Right forelimb (tissue), 1 donor: Measurements from ENCODE around the gene FBXL13.

Source experiments
- DNase-seq: peaks from one replicate; pipeline ENCODE4 v3.0.0-alpha.2; 2018

The FBXL13 gene

GRCh38 chr7:102890292-102890970 lies 184.2 kb downstream of the FBXL13 start:
- DNase-seq: no peak

GRCh38 chr7:102889851-102890250 lies 184.7 kb downstream of the FBXL13 start:
- DNase-seq: no peak

GRCh38 chr7:102888561-102889233 lies 185.9 kb downstream of the FBXL13 start:
- DNase-seq: no peak

- DNase-seq: no peak
Observed at GRCh38 chr7:102883098-102883860, 191.3 kb downstream of the FBXL13 start.

DNA sequence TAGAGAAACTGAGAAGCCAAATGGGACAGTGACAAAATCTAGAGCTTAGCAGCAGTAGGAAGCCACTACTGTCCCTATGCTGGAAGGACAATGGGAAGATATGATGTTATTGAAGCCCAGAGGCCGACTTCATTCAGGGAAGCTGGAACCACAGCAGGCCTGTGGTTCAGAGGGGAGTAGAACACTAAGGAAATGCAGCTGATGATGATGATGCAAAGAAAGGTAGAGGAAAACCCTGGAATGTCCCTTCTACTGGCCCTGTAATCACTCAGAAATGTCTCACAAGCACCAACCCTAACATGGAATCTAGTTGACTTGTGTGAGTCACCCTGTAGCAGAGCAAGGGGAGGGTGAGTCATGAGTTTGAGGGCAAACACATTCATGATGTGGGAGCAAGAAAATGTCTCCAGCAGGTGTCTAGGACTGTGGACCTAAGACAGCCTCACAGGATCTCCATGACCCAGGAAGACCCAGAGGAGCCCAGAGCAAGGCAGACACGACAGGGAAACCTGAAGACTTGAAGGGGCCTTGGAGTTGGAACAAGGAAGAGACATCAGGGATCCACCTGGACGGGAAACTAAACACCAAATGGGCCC lies 198.8 kb downstream of the FBXL13 start:
- DNase-seq: no peak

DNA sequence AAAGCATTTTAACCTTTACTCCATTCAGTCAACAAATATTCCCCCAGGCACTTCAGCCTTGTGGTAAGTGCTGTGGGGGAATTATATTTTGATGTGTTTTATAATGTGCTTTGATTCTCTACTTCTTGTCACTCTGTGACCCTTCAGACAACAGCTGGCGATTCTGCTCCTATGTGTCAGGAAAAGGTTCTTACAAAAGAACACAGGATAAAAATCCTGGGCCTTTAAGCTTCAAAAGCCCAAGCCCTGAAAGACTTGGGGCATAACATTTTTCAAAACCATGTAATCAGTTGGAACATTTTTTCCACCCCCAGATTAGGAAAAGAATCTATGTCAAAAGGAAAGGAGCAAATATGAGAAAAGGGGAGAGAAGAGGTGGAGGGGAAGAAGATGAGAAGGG lies 199.6 kb downstream of the FBXL13 start:
- no peak for DNase-seq

DNA sequence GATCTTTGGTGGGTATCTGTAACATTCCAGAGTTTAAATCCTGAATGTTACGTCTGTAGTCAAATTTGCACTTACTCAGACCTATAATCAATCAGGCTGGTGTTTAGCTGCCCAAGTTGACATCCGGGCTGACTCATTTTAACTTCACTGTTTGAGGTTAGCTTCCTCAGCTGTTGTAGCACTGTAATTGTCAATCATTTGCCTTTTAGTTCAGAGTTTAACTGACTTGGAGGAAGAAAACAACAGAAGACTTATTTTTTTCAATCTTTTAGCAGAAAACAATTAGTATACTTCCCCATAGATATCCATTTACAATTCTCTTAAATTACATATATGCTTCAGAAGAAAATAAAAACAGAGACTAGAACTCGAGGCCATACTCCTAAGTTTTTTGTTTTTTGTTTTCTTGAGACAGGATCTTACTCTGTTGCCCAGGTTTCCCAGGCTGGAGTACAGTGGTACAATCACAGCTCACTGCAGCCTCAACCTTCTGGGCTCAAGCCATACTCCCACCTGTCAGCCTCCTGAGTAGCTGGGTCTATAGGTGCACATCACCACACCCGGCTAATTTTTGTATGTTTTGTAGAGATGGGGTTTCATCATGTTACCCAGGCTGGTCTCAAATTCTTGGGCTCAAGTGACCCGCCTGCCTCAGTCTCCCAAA lies 200.3 kb downstream of the FBXL13 start:
- no peak for DNase-seq

- DNase-seq: no peak
Observed at GRCh38 chr7:102873470-102874165, 201.0 kb downstream of the FBXL13 start.

DNA sequence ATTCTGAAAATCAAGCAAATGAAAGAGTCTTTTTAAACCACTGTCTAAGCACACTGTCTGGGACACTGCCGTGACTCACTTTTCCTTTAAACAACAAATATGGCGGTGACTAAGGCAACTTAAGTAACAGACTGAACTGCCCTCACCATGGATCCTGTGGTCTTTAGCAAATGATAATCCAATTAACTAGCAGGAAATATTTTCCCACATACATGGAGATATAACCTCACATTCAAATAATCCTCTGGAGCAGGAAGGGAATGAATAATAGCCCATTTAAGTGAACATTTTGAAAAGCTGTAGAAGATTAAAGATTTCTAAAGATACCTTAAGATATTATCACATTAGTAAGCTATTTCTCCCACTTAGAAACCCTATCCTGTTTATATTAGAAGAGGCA lies 202.1 kb downstream of the FBXL13 start:
- no peak for DNase-seq

DNA sequence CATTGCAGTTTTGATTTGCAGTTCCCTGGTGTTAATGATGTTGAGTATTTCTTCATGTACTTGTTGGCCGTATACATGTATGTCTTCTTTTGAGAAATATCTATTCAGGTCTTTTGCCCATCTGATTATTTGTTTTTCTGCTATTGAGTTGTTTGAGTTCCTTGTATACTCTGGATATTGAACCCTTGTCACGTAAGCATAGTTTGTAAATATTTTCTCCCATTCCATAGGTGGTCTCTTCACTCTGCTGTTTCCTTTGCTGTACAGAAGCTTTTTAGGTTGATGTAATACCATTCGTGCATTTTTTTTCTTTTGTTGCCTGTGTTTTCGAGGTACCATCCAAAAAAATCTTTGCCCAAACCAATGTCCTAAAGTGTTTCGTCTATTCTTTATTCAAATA lies 205.4 kb downstream of the FBXL13 start:
- DNase-seq: no peak

GRCh38 chr7:102866535-102867215 lies 207.9 kb downstream of the FBXL13 start:
- DNase-seq: no peak

- no peak for DNase-seq
Observed at GRCh38 chr7:102864958-102865357, 209.6 kb downstream of the FBXL13 start.

GRCh38 chr7:102860351-102860811 lies 214.2 kb downstream of the FBXL13 start:
- peak; percentile 70 for DNase-seq

GRCh38 chr7:102859799-102860125 lies 214.8 kb downstream of the FBXL13 start:
- no peak for DNase-seq

GRCh38 chr7:102859084-102859798 lies 215.4 kb downstream of the FBXL13 start:
- DNase-seq: no peak

DNA sequence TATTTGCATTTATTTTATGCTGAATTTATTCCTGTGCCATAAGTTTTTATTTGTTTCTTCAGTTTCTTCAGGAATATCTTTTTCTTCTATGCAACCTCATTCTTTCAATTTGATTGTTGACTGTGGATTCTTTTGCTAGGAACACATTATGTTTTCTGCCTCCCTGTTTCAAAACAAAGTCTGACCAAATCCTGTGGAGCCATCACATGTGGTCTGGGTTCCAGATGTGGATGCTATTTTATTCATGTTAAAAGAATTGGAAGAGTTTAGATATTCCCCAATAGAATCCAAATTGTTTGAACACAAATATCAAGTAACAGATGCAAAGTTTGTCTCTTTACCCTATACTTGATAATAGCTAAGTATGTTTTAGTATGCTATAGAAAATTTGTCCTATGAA lies 218.6 kb downstream of the FBXL13 start:
- no peak for DNase-seq

GRCh38 chr7:102849538-102849937 lies 225.1 kb downstream of the FBXL13 start:
- no peak for DNase-seq

GRCh38 chr7:102849079-102849478 lies 225.5 kb downstream of the FBXL13 start:
- DNase-seq: no peak

DNA sequence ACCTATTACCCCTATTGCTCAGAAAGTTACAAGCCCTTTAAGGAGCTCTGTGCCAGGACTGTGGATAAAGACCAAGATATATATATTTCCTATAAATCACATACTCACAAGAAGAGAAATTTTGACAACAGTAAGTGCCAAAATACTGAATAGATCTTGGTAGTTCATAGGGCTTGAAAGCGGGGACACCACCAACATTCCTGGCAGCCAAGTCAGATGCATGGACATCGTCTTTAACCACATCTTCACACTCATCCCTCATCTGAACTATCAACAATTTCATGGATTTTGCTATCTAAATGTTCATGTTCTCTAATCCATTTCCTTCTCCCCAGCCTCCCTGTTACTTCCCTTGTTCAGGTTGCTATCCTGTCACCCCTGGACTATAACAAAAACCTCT lies 229.2 kb downstream of the FBXL13 start:
- no peak for DNase-seq

GRCh38 chr7:102843850-102844249 lies 230.7 kb downstream of the FBXL13 start:
- DNase-seq: no peak

GRCh38 chr7:102842284-102842683 lies 232.3 kb downstream of the FBXL13 start:
- DNase-seq: no peak
